Stimulated activated CD8-positive, alpha-beta memory T cell treated with anti-CD3 and anti-CD28 coated beads, Interleukin-15, amount 100 ng/mL, for 4 hours (primary cell): ENCODE results near the gene MT2A.

Source experiments
- DNase-seq, 2 donors: peaks; one replicate each; pipeline ENCODE4 v3.0.0-alpha.2; 2020; ENCODE audit warnings: low read depth in 2 of 2

MT2A gene

DNA sequence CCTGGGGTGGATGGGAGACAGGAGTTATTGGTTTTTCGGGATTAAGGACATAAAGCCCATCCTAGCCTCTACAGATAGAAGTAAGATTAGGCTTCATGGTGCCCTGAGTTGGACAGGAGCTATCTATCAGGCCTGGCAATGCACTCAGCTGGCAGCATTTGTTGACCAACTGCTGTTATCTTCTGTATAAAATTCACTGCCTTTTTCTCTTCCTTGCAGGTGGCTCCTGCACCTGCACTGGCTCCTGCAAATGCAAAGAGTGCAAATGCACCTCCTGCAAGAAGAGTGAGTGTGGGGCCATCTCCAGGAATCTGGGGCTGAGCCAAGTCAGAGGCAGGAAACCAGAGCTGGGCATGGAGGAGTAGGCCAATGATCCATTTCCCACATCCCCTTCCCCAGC is 30.7 kb downstream of the MT2A start:
- no peak for DNase-seq

DNA sequence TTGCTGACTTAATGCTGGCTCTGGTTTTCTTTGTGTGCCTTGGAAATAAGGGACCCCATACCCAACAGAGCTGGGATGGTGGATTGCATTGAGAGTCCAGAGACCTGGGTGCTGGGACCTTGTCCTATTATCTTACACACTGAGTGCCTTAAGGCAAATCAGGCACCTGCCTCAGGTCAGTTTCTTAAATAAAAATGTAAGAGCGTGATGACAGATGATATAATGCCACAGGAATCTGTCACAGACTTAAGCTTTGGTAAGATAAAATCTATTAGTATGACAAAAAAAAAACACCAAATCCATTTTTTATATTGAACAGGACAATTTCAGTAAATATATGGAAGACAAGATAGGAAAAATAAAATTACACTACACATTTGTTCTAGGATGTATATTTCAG is 31.7 kb downstream of the MT2A start:
- no peak for DNase-seq

DNA sequence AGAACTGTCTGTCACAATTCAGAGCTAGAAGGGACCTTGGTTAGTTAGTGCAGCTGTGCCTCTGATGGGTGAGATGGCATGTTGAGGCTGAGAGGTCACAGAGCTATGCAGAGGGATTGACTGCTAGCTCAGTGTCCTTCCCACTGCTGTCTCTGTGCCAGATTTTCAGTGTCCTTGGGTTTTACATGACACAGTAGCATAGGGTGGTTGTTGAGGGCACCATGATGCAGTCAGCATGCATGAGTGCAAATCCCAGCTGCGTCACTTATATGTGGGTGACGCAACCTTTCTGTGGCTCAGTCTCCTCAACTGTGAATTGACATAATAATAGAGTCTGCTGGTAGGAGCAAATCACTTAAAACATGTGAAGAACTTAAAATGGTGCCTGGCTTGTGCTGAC is 32.8 kb downstream of the MT2A start:
- no peak for DNase-seq

DNA sequence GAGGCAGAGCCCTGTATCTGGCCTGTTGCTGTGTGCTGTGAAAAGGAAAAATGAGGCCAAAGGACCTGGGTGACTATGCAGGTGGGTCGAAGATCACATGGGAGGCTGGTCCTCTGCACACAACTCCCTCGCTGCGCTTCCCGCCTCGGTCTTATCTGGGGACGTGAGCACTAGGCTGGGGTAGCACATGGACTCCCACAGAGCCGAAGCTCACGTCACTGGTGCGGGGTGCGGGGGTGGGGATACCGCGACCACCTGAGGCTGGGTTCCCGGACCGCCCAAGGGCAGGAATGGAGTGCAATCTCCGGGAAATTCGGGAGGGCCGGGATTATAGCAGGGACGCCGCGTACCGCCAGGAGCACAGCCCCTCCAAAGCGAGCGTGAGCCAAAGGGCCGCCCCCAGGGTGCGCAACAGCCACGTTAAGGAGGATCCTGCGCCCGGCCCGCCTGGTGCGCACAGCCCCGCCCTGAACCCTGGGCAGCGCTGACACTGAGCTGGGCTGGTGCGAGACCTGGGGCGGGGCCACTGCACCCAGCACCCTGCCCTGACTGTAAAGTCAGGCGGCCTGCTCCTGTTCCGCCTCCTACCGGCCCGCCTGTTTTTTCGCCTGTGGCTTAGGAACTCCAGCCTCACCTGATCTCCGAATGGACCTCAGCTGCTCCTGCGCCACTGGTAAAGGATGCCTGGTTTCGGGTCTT is 34.8 kb downstream of the MT2A start:
- peak; percentile 46 to 60 for DNase-seq

DNA sequence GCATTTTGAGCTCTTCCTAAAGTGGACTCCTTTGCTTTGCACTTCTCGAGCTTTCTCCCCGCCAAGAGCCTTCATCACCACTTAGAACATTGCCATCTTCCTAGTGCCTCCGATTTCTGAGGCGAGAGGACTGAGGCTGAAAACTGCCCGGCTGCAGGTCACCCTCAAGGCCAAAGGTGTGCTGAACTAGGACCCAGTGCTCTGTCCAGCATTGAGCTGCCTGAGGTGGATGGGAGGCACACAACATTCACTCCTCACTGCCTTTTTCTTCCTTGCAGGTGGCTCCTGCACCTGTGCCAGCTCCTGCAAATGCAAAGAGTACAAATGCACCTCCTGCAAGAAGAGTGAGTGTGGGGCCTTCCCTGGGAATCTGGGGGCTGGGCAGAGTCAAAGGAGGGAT is 35.4 kb downstream of the MT2A start:
- no peak for DNase-seq

DNA sequence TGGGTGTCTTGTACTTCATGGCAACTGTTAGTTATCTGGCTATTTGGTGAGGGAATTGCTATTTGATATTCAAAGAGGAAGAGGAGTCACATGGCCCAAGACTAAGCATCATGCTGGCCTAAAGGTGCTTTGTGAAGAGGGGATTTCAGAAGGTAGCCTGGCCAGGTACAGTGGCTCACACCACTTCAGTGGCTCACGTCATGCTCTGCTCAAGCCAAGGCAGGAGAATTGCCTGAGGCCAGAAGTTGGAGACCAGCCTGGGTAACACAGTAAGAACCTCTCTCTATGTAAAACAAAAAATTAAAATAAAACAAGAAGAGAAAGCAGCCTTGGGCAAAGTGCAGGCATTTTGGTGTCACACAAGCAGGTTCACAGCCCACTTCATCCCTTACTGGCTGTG is 36.9 kb downstream of the MT2A start:
- no peak for DNase-seq

DNA sequence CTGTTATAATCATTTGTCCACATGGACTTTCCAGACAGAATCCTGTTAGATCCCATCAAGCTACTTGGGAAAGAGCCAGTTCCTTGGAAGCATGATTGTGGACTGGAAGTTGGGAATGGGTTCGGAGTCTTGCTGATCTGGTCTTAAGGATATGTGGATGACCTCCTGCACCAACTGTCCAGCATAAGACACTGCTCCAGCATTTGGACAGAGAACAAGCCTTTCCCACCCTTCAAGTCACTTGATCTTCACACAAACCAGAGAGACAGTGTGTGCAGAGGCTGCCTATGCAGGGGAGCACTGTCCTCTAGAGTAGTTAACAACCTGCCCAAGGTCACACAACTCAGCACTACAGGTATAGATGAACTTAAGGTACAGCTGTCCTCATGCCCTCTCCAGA is 37.5 kb downstream of the MT2A start:
- DNase-seq, result no peak

DNA sequence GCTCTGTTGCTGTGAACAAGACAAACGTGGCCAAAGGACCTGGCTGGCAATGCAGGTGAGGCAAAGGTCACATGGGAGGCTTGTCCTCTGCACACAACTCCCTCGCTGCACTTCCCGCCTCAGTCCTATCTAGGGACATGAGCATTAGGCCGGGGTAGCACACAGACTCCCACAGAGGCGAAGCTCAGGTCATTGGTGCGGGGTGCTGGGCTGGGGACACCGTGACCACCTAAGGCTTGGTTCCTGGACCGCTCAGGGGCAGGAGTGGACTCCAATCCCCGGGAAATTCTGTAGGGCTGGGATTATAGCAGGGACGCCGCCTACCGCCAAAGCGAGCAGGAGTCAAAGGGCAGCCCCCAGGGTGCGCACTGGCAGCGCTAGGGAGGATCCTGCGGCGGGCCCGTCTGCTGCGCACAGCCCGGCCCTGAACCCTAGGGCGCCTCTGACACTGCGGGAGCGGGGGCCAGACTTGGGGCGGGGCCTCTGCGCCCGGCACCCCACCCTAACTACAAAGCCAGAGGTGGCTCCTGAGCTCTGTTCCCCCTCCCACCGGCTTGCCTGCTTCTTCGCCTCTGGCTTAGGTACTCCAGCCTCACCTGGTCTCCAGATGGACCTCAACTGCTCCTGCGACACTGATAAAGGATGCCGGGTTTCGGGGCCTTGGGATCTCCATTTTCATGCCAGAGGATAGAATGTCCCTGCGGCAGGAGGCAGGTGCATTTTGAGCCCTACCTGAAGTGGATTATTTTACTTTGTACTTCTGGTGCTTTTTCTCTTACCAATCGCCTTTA is 39.5 kb downstream of the MT2A start:
- DNase-seq, result no peak

DNA sequence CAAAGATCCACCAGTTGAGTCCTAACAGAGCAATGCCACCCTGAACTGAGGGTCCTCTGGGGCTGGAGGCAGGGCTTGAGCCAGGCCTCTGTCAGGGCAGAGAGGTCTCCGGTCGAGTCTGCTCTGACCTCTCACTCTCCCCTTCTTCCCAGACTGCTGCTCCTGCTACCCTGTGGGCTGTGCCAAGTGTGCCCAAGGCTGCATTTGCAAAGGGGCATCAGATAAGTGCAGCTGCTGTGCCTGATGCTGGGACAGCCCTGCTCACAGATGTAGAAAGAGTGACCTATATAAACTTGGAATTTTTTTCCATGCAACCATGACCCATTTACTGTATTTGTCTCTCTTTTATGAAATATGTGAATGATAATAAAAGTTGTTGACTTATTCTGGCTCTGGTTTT is 40.9 kb downstream of the MT2A start:
- no peak for DNase-seq

DNA sequence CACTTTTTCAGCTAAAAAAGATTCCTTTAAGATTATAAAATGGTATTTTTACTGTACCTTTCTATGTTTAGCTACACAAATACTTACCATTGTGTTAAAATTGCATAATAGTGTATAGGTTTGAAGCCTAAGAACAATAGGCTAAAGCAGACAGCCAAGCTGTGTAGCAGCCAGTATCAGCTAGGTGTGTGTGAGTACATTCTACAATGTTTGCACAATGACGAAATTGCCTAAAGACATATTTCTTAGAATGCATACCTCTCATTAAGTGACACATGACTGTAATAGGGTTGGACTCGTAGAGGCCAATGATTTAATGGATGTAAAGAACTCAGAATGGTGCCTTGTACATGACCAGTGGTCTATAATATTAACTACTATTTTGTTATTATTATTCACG is 41.4 kb downstream of the MT2A start:
- DNase-seq, result no peak

DNA sequence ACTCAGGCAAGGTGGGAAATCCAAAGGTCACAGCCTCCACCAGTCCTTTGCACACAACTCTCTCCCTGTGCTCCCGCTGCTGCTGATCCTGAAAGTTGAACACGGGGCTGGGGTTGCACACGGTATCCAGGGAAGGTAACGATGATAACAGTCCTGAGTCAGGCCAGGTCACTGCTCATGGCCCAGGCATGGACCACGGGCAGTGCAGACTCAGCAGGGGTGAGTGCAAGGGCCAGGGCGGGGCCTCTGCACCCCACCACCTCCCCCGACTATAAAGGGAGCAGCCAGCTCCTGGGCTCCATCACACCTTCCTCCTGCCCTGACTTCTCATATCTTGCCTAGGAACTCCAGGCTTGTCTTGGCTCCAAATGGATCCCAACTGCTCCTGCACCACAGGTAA is 43.2 kb downstream of the MT2A start, which contains the start of gene MT1B:
Gene MT1B (plus strand): TSS at position 301 of the 400 bp plus-strand sequence. CDS start 68 bp downstream, at position 369.
- no peak for DNase-seq

DNA sequence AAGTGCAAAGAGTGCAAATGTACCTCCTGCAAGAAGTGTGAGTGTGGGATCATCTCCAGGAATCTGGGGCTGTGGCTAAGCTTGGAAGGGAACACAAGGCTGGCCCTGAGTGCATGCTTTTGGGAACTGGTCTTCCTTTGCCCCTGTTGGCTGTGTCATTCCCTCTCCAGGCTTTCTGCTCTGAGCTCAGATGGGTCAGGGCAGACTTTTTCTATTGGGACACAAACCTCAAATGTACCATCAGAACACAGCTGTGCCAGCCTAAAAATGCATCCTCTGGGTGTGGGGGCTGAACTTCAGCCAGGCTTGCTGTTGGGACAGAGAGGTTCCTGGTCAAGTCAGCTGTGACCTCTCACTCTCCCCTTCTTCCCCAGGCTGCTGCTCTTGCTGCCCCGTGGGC is 44.2 kb downstream of the MT2A start:
- DNase-seq, result no peak

DNA sequence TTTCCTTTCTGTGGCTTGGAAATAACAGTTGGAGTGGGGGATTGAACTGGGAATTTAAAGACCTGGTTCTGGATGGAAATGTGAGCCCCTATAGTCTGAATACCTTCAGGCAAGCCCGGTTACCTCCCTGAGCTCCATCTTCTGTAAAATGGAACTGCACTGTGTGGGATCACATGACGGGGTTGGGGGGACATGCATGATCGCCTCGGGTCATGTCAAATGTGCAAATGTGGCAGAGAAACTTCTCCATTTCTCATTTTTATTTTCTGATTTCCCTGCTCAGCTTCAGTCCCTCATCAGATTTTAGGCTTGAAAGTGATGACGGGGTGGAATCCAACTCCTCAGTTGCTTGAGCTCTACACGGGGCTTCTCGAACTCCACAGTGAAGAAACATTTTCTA is 44.8 kb downstream of the MT2A start:
- DNase-seq, result no peak

DNA sequence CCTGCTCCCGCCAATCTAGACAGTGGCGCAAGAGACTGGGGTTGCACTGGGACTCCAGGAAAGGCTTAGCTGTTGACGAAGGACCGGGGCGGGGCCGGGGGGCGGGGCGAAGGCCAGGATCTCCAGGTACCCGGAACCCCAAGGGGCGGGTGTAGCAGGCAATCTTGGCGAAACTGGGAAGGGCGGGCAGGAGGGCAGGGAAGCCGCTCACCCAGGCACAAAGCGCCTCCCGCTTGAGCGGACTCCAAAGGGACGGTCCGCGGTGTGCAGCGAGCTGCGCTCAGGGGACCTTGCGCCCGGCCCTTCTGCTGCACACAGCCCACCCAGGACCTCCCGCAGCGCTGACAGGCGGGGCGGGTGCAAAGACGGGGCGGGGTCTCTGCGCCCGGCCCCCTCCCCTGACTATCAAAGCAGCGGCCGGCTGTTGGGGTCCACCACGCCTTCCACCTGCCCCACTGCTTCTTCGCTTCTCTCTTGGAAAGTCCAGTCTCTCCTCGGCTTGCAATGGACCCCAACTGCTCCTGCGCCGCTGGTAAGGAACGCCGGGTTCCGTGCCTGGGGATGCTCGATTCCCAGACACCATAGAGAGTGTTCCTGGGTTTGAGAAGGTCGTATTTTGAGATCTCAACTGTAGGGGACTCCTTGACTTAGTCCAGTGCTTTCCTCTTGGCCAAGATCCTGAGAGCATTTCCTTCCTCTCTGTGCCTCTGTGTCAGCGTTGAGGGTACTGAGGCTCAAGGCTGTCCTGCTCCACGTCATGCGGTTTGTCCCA is 49.4 kb downstream of the MT2A start, which contains the start of gene MT1F:
Gene MT1F (plus strand): TSS at position 405 of the 772 bp plus-strand sequence. CDS start 100 bp downstream, at position 505.
- peak; percentile 42 to 44 for DNase-seq

DNA sequence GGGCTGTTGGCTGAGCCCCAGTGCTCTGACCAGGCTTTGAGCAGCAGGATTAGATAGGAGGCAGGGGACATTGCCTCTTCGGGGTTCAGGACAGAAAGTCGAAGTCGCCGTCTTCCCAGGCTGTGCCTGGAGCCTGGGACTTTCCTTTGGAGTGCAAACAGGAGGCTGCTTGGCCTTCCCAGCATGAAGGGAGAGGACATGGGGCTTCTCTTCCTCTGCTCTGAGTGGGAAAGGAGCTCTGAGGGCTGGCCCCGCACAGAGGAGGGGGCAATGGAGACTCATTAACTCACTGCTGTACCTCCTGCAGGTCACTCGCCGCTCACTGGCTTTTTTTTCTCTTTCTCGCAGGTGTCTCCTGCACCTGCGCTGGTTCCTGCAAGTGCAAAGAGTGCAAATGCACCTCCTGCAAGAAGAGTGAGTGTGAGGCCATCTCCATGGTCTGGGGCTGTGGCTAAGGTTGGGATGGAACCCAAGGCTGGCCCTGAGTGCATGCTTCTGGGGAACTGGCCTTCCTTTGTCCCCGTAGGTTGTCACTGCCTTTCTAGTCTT is 50.0 kb downstream of the MT2A start:
- DNase-seq, result no peak
